ENCODE data around the gene CADM2. TPM values are rescaled to one million over a fixed set of nuclear protein-coding genes. Genes with fewer than 3 reads are reported as not detected.
"Not testable (repeated sequence)": the region's sequence is repeated elsewhere in the genome, so short reads cannot be mapped to it uniquely, and the experiment has no call there.

Gene CADM2
- 10.0 and 10.9 TPM in 2 replicates for total RNA-seq (2021)
- long read RNA-seq, partial matches to known transcripts, result 1 of 17 reads
- long read RNA-seq, other reads (novel, unspliced or antisense), result 15 of 17 reads

- no peak within 1 kb of the TSS for H4K8ac ChIP-seq (replicated peaks; ENCODE audit: insufficient read length, low read depth, low read length)
- no peak within 1 kb of the TSS for H2AK5ac ChIP-seq (ENCODE audit: insufficient read length, low read length)
- H2BK15ac ChIP-seq (ENCODE audit: low read depth, low read length), result no peak within 1 kb of the TSS; the same call in 1 of the 2 replicates
- H3K14ac ChIP-seq (ENCODE audit: insufficient read depth, low read length), result peak within 1 kb of the TSS; percentile 74
- no peaks in the 10 kb centered on the region; the same call in 1 of the 2 replicates for H3K4me1 ChIP-seq (ENCODE audit: insufficient read depth, low read length)
- no peak within 1 kb of the TSS for H2BK120ac ChIP-seq (ENCODE audit: low read depth, low read length, poor library complexity, severe bottlenecking)
- H3K56ac ChIP-seq (ENCODE audit: insufficient read length, low read depth, low read length), result no peak within 1 kb of the TSS
- H3K18ac ChIP-seq (ENCODE audit: insufficient read length, low read depth, low read length), result peak within 1 kb of the TSS; percentile 54
- Mint-ChIP-seq H3K27me3 (ENCODE audit: low read depth) (peaks cover 4% of the 10 kb centered on the region; the same call in 1 of the 2 replicates), H3K9me3 (no peaks in the 10 kb centered on the region; a peak in 2 of 5 replicates), H3K27ac (peak within 1 kb of the TSS; percentile 89 to 99 (median 96)), H3K36me3 (ENCODE audit: insufficient read depth in 1 of 3, low read depth in 3 of 3) (peaks cover 0 to 5% (median 0%) of the 10 kb centered on the region in 3 experiments; a peak in 3 of 7 replicates), H3K4me3 (peak within 1 kb of the TSS; percentile 88 to 97), H3K4me1 (peaks cover 45% of the 10 kb centered on the region in 2 experiments)
- no peaks in the 10 kb centered on the region for H3K9me3 ChIP-seq (ENCODE audit: control insufficient read depth, low read depth, low read length)
- no CpG with 5 or more reads among the region's 70 CpGs for WGBS (ENCODE audit: extremely low coverage, insufficient read length, low lambda C conversion rate)
- no peaks in the 10 kb centered on the region for H3K27me3 ChIP-seq (ENCODE audit: insufficient read depth, low read length)
- H3K27ac ChIP-seq (ENCODE audit: insufficient read length, low read depth, low read length), result peak within 1 kb of the TSS; percentile 78
- peaks cover 7% of the 10 kb centered on the region; the same call in 1 of the 2 replicates for H3K79me2 ChIP-seq (ENCODE audit: insufficient read depth, low read length)
- peak; percentile 42; the same call in 2 of the 3 replicates for TF ChIP-seq CTCF (conservative IDR thresholded peaks at IDR 0.05)
- peak within 1 kb of the TSS; percentile 69 for H3K9ac ChIP-seq (ENCODE audit: extremely low read depth, insufficient read length, low read length)
- H3K79me1 ChIP-seq (ENCODE audit: insufficient read depth, low read depth, low read length, poor library complexity, severe bottlenecking), result no peaks in the 10 kb centered on the region
- H4K5ac ChIP-seq (ENCODE audit: insufficient read length, low read depth, low read length), result no peak within 1 kb of the TSS
- DNase-seq, result peak; percentile 97
- H4K20me1 ChIP-seq (ENCODE audit: control insufficient read depth, insufficient read depth, insufficient read length), result no peaks in the 10 kb centered on the region
- H2BK20ac ChIP-seq (ENCODE audit: low read depth, low read length, poor library complexity, severe bottlenecking), result no peak within 1 kb of the TSS
- H3K23me2 ChIP-seq (ENCODE audit: insufficient read length, low read depth, low read length, poor library complexity, severe bottlenecking), result peaks cover 22% of the 10 kb centered on the region
- H3T11ph ChIP-seq (ENCODE audit: low read length), result no peak within 1 kb of the TSS
- no peak within 1 kb of the TSS for H3K23ac ChIP-seq (ENCODE audit: insufficient read length, low read depth, low read length)
- H3K4me2 ChIP-seq (ENCODE audit: insufficient read depth, insufficient read length, low read length), result peak within 1 kb of the TSS; percentile 94
- H2AFZ ChIP-seq (ENCODE audit: low read length), result peak within 1 kb of the TSS; percentile 96
- H3K4ac ChIP-seq (ENCODE audit: low read depth, low read length), result no peak within 1 kb of the TSS
- no peak within 1 kb of the TSS for H4K91ac ChIP-seq (ENCODE audit: insufficient read length, low read depth, low read length)
- H2BK12ac ChIP-seq (ENCODE audit: insufficient read length, low read depth, low read length), result no peak within 1 kb of the TSS
- H2BK5ac ChIP-seq (ENCODE audit: insufficient read length, low read length), result no peak within 1 kb of the TSS
Observed at GRCh38 chr3:84958495-84959469, at the start of gene CADM2. Gene CADM2, plus strand, starts transcription at chr3:84958989.

DNA sequence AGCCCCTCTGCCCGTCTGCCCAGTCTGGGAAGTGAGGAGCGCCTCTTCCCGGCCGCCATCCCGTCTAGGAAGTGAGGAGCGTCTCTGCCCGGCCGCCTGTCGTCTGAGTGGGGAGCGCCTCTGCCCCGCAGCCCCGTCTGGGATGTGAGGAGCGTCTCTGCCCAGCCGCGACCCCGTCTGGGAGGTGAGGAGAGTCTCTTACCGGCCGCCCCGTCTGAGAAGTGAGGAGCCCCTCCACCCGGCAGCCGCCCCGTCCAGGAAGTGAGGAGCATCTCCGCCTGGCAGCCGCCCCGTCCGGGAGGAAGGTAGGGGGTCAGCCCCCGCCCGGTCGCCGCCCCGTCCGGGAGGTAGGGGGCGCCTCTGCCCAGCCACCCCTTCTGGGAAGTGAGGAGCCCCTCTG, 40.2 kb upstream of the CADM2 start:
- H3K27ac Mint-ChIP-seq; H3T11ph ChIP-seq (ENCODE audit: low read length): not testable (repeated sequence)
- no CpG with 5 or more reads among the region's 33 CpGs for WGBS (ENCODE audit: extremely low coverage, insufficient read length, low lambda C conversion rate)

More for the DNA sequence above, 40.2 kb upstream of the CADM2 start:
- Mint-ChIP-seq H3K9me3 (peaks cover 14 to 22% of the 10 kb centered on the region in 2 experiments), H3K36me3 (ENCODE audit: insufficient read depth in 1 of 3, low read depth in 3 of 3) (peaks cover 7 to 20% (median 11%) of the 10 kb centered on the region in 3 experiments)
- H3K14ac ChIP-seq (ENCODE audit: insufficient read depth, low read length); H3K4ac ChIP-seq (ENCODE audit: low read depth, low read length); H4K91ac ChIP-seq (ENCODE audit: insufficient read length, low read depth, low read length); H3K27me3 Mint-ChIP-seq (ENCODE audit: low read depth); H4K20me1 ChIP-seq (ENCODE audit: control insufficient read depth, insufficient read depth, insufficient read length); H2BK15ac ChIP-seq (ENCODE audit: low read depth, low read length); H3K9ac ChIP-seq (ENCODE audit: extremely low read depth, insufficient read length, low read length); H4K5ac ChIP-seq (ENCODE audit: insufficient read length, low read depth, low read length); H2BK20ac ChIP-seq (ENCODE audit: low read depth, low read length, poor library complexity, severe bottlenecking); H2AFZ ChIP-seq (ENCODE audit: low read length); H2BK12ac ChIP-seq (ENCODE audit: insufficient read length, low read depth, low read length); H2BK120ac ChIP-seq (ENCODE audit: low read depth, low read length, poor library complexity, severe bottlenecking); H2BK5ac ChIP-seq (ENCODE audit: insufficient read length, low read length); DNase-seq; H3K4me3 Mint-ChIP-seq; H3K56ac ChIP-seq (ENCODE audit: insufficient read length, low read depth, low read length); H3K27ac ChIP-seq (ENCODE audit: insufficient read length, low read depth, low read length); H2AK5ac ChIP-seq (ENCODE audit: insufficient read length, low read length); H4K8ac ChIP-seq (replicated peaks; ENCODE audit: insufficient read length, low read depth, low read length); H3K23ac ChIP-seq (ENCODE audit: insufficient read length, low read depth, low read length); H3K4me1 Mint-ChIP-seq; H3K79me1 ChIP-seq (ENCODE audit: insufficient read depth, low read depth, low read length, poor library complexity, severe bottlenecking); H3K4me2 ChIP-seq (ENCODE audit: insufficient read depth, insufficient read length, low read length); H3K4me1 ChIP-seq (ENCODE audit: insufficient read depth, low read length); H3K23me2 ChIP-seq (ENCODE audit: insufficient read length, low read depth, low read length, poor library complexity, severe bottlenecking); H3K27me3 ChIP-seq (ENCODE audit: insufficient read depth, low read length); H3K18ac ChIP-seq (ENCODE audit: insufficient read length, low read depth, low read length); H3K9me3 ChIP-seq (ENCODE audit: control insufficient read depth, low read depth, low read length); H3K79me2 ChIP-seq (ENCODE audit: insufficient read depth, low read length): not testable (repeated sequence)

Measured in H9 (cell line).